AG08395 (cell line): ENCODE results near the gene CXCR6.

Source experiments
- DNase-seq: peaks from one replicate; pipeline ENCODE4 v3.0.0; 2012; ENCODE audit warnings: mixed read lengths, low spot score

The CXCR6 gene

GRCh38 chr3:45943207-45943846 lies at the start of gene CXCR6:
CXCR6 (plus strand) TSS chr3:45943464; CDS start chr3:45946482, 3,018 bp downstream.
- no peak for DNase-seq

GRCh38 chr3:45894015-45894414 lies 49.2 kb upstream of the CXCR6 start:
- DNase-seq, result no peak

GRCh38 chr3:45895686-45896468 lies 47.4 kb upstream of the CXCR6 start:
- no peak for DNase-seq

GRCh38 chr3:45896956-45897355 lies 46.3 kb upstream of the CXCR6 start:
- DNase-seq, result no peak

GRCh38 chr3:45904931-45905330 lies 38.3 kb upstream of the CXCR6 start:
- DNase-seq, result no peak

GRCh38 chr3:45905755-45906154 lies 37.5 kb upstream of the CXCR6 start:
- no peak for DNase-seq

GRCh38 chr3:45906681-45907407 lies 36.4 kb upstream of the CXCR6 start:
- DNase-seq, result peak; percentile 74

- peak; percentile 74 for DNase-seq
Measured at GRCh38 chr3:45907769-45908705, 35.2 kb upstream of the CXCR6 start.

GRCh38 chr3:45908761-45909160 lies 34.5 kb upstream of the CXCR6 start:
- DNase-seq, result no peak

GRCh38 chr3:45909542-45909941 lies 33.7 kb upstream of the CXCR6 start:
- no peak for DNase-seq

GRCh38 chr3:45910892-45911291 lies 32.4 kb upstream of the CXCR6 start:
- DNase-seq, result no peak

- DNase-seq, result no peak
Measured at GRCh38 chr3:45911511-45912226, 31.6 kb upstream of the CXCR6 start.

- no peak for DNase-seq
Measured at GRCh38 chr3:45912435-45912834, 30.8 kb upstream of the CXCR6 start.

- no peak for DNase-seq
Measured at GRCh38 chr3:45914362-45915058, 28.8 kb upstream of the CXCR6 start.

- no peak for DNase-seq
Measured at GRCh38 chr3:45915059-45915439, 28.2 kb upstream of the CXCR6 start.

GRCh38 chr3:45915518-45916231 lies 27.6 kb upstream of the CXCR6 start:
- DNase-seq, result peak; percentile 92

- DNase-seq, result no peak
Measured at GRCh38 chr3:45917146-45917898, 25.9 kb upstream of the CXCR6 start.

GRCh38 chr3:45921158-45922038 lies 21.9 kb upstream of the CXCR6 start:
- DNase-seq, result no peak
